GM19467 (cell line): ENCODE results near the gene ANKEF1.
"Not testable (repeated sequence)": the region's sequence is repeated elsewhere in the genome, so short reads cannot be mapped to it uniquely, and the experiment has no call there.

Experiments used
- ATAC-seq: cut with Tn5 transposase; IDR thresholded peaks from one replicate; pipeline ENCODE4 v1.9.1; 2021; ENCODE audit warnings: mild to moderate bottlenecking, moderate library complexity; ENCODE audit not compliant: unreplicated experiment

Gene ANKEF1

GRCh38 chr20:10031451-10032215, 3.2 kb upstream of the ANKEF1 start:
- ATAC-seq: not testable (repeated sequence)

GRCh38 chr20:10032269-10032668, 2.5 kb upstream of the ANKEF1 start:
- ATAC-seq: not testable (repeated sequence)

GRCh38 chr20:10033905-10034650, 709 bp upstream of the ANKEF1 start:
- no peak for ATAC-seq

DNA sequence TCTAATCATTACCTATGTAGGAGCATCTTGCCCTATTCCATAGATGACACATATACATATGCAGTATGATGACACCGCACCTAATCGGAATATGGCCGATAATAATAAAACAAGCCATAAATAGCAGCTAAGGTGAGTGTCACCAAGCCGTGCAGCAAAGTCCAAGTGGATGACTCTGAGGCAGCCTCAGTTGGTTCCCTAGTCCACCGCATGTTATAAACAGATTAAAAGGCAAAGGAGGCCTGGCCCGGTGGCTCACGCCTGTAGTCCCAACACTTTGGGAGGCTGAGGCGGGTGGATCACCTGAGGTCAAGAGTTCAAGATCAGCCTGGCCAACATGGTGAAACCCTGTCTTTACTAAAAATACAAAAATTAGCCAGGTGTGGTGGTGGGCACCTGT, 1.5 kb downstream of the ANKEF1 start:
- ATAC-seq: not testable (repeated sequence)

- ATAC-seq: no peak
Observed at GRCh38 chr20:10040070-10040975, 5.5 kb downstream of the ANKEF1 start.

GRCh38 chr20:10042086-10042485, 7.3 kb downstream of the ANKEF1 start:
- ATAC-seq: no peak

DNA sequence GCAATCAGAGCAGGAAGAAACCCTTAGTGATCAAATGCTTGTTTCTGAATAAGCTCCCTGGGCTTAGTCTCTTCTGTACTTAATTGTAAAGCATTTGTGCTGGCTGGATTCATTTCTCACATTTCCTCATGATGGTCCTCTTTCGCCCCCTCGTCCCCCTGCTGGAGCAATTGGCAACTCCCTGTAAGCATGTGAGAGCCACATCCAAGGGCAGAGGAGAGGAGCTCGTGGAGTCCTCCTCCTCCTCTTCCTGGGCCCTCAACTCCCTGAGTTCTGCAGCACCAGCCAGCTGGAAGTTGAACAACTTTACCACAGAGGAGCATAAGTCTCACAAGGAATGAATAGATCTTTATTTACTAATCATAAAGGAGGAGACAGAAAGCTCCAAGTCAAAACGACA, 12.6 kb downstream of the ANKEF1 start:
- ATAC-seq: no peak

GRCh38 chr20:10051185-10051584, 16.4 kb downstream of the ANKEF1 start:
- ATAC-seq: no peak

DNA sequence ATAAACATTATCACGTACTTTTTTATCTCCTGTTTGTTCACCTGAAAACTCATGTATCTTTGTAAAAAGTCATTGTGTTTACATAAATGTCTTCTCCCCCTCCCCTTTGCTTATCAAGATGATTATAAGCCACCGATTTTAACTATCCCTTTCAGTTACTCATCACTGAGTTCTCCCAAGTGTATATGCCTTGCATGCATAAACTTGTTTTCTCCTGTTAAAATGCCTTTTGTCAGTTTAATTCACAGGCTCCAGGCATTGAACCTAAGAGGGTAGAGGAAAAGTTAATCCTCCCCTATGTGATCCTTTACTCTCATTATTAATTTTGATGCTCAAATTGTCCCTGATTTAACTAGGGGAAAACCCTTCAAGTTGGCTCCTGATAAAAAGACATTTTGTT, 24.2 kb downstream of the ANKEF1 start:
- ATAC-seq: no peak

GRCh38 chr20:10060226-10060625, 25.4 kb downstream of the ANKEF1 start:
- ATAC-seq: peak; percentile 90

GRCh38 chr20:10061641-10062040, 26.9 kb downstream of the ANKEF1 start:
- no peak for ATAC-seq

GRCh38 chr20:10063482-10063881, 28.7 kb downstream of the ANKEF1 start:
- no peak for ATAC-seq

- no peak for ATAC-seq
Observed at GRCh38 chr20:10064611-10065010, 29.8 kb downstream of the ANKEF1 start.

- ATAC-seq: no peak
Observed at GRCh38 chr20:10065154-10065833, 30.5 kb downstream of the ANKEF1 start.

- ATAC-seq: no peak
Observed at GRCh38 chr20:10067321-10067720, 32.5 kb downstream of the ANKEF1 start.

DNA sequence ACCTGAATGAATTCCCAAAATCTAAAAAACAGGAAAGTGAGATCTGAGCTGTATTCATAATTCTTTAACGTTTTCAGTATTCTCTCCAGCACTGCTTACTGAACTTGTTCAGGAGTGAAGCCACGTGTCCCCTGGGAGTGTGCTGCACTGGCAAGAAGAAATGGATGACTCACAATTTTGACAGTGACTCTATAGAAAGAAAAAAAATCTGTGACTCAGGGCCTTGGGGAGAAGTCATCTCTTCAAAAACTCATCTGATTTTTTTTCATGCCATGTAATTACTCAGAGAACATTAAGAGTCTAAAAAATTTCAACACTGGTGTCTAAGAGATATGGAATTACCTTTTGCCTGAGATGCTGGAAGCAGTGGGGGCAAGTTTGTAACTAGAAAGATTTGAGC, 39.7 kb downstream of the ANKEF1 start:
- no peak for ATAC-seq

DNA sequence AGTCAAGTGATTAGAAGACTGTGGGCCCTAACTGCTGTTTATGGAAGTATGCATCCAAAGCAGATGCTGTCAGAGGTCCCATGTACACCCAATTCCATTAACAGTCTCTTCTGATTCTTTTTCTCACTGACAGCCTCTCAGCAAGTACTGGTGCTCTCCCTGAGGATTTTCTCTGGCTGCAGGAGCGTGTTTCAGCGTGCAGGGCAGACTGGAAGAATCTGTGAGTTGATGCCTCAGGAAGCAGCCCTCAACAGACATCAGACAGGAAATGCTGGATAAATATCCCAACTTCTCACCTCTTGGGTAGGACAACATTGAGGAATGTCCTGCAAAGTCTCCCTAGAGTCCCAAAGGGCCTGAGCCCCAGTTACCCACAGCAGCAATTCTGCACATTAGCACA, 40.8 kb downstream of the ANKEF1 start:
- ATAC-seq: no peak

DNA sequence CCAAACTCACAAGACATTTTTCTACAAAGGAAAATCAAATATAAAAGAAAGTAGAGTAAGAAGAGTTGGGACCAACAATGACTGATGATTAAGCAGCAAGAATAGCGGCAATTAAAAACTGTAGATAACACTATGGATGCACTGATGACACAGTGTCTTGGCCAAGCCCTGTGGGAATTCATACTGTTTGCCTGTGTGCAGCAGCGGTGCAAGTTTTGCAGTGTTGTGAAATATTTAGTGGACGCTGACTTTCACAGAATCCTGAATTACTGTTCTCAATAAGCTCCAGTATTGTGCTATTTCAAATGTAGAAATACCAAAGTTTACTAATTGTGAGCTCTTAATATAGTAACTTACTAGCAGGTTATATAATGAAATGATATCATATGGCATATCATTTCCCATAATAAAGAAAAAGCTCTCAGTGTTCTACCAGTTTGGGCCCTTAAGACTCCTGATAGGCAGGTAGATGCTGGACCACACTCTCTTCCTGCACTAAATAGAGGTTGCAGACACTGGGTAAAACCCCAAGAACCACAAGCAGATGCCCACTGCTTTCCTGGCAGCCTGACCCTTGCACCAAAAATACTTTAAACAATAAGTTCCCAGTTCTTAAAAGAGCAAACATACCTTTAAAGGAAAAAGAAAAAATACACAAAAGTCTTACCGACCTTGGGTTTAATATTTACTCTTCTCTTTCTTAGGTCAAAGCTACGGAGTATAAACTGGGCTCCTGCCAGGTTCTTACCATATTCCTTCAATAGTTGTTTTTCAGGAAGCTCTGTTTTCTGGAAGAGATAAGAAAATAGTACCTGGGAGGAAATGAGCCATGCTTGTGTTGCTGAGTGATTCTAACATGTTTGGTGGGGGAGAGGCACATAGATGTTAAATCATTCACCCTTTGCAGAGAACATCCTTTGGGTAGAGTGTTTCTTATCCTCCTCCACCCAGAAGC, 41.6 kb downstream of the ANKEF1 start:
- no peak for ATAC-seq

DNA sequence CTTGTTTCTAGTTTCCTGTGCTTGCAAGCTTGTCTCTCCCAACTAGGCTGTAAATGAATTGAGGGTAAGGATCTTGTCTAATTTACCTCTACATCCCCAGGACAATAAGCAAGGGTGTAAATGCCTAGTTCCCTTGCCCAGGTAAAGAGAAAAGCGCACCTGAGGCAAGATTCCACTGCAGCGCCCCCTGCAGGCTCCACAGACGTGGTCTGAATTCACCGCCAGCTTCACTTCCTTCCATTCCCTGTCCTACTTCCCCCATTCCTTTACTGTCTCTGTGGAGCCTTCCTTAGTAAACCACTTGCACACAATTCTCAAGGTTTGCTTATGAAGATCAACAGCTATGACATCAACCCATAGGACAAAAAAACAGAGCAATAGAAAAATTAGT, 42.3 kb downstream of the ANKEF1 start:
- ATAC-seq: no peak

GRCh38 chr20:10077886-10078285, 43.1 kb downstream of the ANKEF1 start:
- no peak for ATAC-seq
